Stomach smooth muscle (tissue), 2 donors: ENCODE results near the gene TDRD10.

Experiments
- H3K27ac ChIP-seq: one replicate; pipeline ENCODE4 v1.7.0; 2013; ENCODE audit warnings: mild to moderate bottlenecking, low read length, inconsistent platforms
- H3K27me3 ChIP-seq, 2 donors: one replicate each; pipeline ENCODE4 v1.7.0; 2013; ENCODE audit warnings: low read length in 2 of 2; ENCODE audit not compliant: insufficient read depth in 2 of 2, control insufficient read depth in 1 of 2
- H3K36me3 ChIP-seq, 2 donors: one replicate each; pipeline ENCODE4 v1.7.0; 2013; ENCODE audit warnings: low read length in 2 of 2; ENCODE audit not compliant: control insufficient read depth in 2 of 2, insufficient read depth in 2 of 2
- H3K4me1 ChIP-seq: one replicate; pipeline ENCODE4 v1.7.0; 2013; ENCODE audit warnings: low read length; ENCODE audit not compliant: control insufficient read depth, insufficient read depth
- H3K4me3 ChIP-seq, 2 donors: one replicate each; pipeline ENCODE4 v1.7.0; 2013; ENCODE audit warnings: low read length in 2 of 2
- H3K9ac ChIP-seq, 2 donors: one replicate each; pipeline ENCODE4 v1.7.0; 2013; ENCODE audit warnings: low read length in 2 of 2, mild to moderate bottlenecking in 1 of 2
- H3K9me3 ChIP-seq, 2 donors: one replicate each; pipeline ENCODE4 v1.7.0; 2013; ENCODE audit warnings: low read length in 2 of 2; ENCODE audit not compliant: control insufficient read depth in 2 of 2
- donor health status: healthy.
- donor health status: Pancreatic carcinoma.

The TDRD10 gene

DNA sequence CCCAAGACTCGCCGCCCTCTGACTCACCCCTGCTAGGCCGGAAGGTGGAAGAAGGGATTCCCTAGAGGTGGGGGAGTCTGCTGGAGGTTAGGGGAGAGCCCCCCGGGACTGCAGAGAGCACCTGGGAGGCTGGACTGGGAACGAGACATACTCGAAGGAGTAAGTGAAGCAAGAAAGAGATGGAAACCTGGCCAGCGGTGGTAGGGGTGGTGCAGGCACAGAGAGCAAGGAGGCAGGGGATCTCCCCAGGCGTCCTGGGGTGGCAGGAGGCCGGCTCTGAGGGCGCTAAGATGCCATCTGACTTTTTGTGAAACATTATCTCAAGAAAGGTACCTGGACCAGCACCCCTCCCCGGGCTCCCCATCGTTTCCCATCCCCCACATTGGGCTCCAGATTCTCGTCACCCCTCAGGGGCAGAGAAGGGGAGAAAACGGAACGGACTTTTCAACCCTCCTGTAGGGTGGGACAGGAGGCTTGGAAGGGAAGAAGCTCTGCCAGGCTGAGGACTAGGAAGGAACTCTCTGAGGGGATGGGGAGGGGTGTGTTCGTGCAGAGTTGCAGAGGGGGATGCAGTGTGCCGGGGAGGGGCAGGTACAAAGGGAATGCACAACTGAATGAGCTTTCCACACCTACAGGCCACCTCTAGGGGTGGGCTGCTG lies 66.3 kb downstream of the TDRD10 start:
- no peak overlapping the region for H3K27ac ChIP-seq
- H3K36me3 ChIP-seq, result no peaks in the 10 kb centered on the region
- peaks cover 7 to 9% of the 10 kb centered on the region in 2 donors for H3K27me3 ChIP-seq
- peaks cover 8% of the 10 kb centered on the region for H3K4me1 ChIP-seq
- H3K4me3 ChIP-seq, result peak overlapping the region in 1 of 2 donors; percentile 57
- H3K9me3 ChIP-seq, result no peaks in the 10 kb centered on the region
- H3K9ac ChIP-seq, result no peak overlapping the region

- no peaks in the 10 kb centered on the region for H3K36me3 ChIP-seq
- H3K27ac ChIP-seq, result no peak overlapping the region
- peaks cover 7 to 11% of the 10 kb centered on the region in 2 donors for H3K27me3 ChIP-seq
- no peak overlapping the region for H3K4me3 ChIP-seq
- H3K9ac ChIP-seq, result no peak overlapping the region
- no peaks in the 10 kb centered on the region for H3K9me3 ChIP-seq
- H3K4me1 ChIP-seq, result peaks cover 8% of the 10 kb centered on the region
Measured at GRCh38 chr1:154571244-154571963, 69.4 kb downstream of the TDRD10 start.

GRCh38 chr1:154571964-154572288 lies 69.9 kb downstream of the TDRD10 start:
- Histone ChIP-seq H3K9ac (no peak overlapping the region), H3K9me3 (no peaks in the 10 kb centered on the region), H3K4me3 (no peak overlapping the region), H3K27ac (no peak overlapping the region), H3K27me3 (peaks cover 7 to 11% of the 10 kb centered on the region in 2 donors), H3K36me3 (no peaks in the 10 kb centered on the region), H3K4me1 (peaks cover 8% of the 10 kb centered on the region)

DNA sequence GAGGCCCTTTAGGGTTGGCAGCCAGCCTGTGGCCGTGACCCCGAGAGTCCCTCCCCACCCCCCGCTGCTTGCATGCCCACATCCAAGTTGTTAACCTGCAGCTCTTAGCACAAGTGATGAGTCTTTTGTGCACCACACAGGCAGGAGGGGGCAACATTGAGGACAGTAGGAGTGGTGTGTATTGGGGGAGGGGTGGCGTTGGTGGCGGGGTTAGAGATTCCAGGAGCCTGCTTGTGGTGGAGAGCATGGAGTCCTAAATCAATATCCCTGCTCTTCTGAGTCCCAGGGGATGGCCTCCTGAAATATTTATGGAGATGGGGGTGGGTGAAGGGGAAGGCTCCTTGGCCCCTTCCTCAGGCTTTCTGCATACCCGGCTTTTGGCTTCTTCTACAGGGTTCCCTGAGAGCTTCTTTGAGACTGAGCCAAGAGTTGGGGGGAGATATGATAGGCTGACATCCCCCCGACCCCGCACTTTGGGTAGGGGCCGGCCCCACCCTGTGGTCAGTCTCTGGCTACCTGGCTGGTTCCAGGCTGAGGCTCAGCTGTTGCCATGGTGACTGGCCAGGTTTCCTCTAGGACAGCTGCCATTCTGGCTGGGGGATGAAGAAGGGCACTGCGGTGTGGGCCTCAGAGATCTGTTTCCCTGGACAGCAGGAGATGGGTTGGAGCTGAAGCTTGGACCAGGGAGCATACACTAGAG lies 70.6 kb downstream of the TDRD10 start:
- H3K4me3 ChIP-seq, result no peak overlapping the region
- peaks cover 12% of the 10 kb centered on the region for H3K4me1 ChIP-seq
- H3K27me3 ChIP-seq, result peaks cover 5 to 11% of the 10 kb centered on the region in 2 donors
- H3K27ac ChIP-seq, result no peak overlapping the region
- H3K36me3 ChIP-seq, result no peaks in the 10 kb centered on the region
- H3K9ac ChIP-seq, result no peak overlapping the region
- H3K9me3 ChIP-seq, result no peaks in the 10 kb centered on the region

GRCh38 chr1:154573168-154573510 lies 71.1 kb downstream of the TDRD10 start:
- Histone ChIP-seq H3K27me3 (peaks cover 5 to 11% of the 10 kb centered on the region in 2 donors), H3K9ac (no peak overlapping the region), H3K9me3 (no peaks in the 10 kb centered on the region), H3K4me1 (peaks cover 12% of the 10 kb centered on the region), H3K36me3 (no peaks in the 10 kb centered on the region), H3K27ac (no peak overlapping the region), H3K4me3 (no peak overlapping the region)

DNA sequence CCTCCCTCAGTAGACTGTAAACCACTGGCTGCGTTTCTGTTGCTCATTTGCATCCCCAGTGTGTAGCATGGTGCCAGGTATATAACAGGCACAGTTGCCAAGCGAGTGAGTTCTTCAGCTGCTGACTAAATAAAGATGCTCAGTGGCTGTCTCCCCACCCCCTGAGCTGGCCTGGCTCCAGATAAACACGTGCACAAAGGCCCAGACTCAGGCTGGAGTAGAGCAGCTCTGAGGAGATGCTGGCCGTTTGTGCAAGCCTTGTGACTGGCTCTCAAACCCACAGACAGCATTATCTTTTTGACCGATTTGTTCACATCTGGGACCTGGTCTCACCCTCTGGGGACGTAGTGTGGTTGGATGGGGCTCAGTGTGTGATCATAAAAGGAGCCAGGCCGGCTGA lies 72.7 kb downstream of the TDRD10 start:
- H3K27me3 ChIP-seq, result peaks cover 4 to 5% of the 10 kb centered on the region in 2 donors
- no peak overlapping the region for H3K4me3 ChIP-seq
- no peak overlapping the region for H3K9ac ChIP-seq
- H3K4me1 ChIP-seq, result peaks cover 11% of the 10 kb centered on the region
- no peaks in the 10 kb centered on the region for H3K9me3 ChIP-seq
- peaks cover 11 to 13% of the 10 kb centered on the region in 2 donors for H3K36me3 ChIP-seq
- no peak overlapping the region for H3K27ac ChIP-seq

DNA sequence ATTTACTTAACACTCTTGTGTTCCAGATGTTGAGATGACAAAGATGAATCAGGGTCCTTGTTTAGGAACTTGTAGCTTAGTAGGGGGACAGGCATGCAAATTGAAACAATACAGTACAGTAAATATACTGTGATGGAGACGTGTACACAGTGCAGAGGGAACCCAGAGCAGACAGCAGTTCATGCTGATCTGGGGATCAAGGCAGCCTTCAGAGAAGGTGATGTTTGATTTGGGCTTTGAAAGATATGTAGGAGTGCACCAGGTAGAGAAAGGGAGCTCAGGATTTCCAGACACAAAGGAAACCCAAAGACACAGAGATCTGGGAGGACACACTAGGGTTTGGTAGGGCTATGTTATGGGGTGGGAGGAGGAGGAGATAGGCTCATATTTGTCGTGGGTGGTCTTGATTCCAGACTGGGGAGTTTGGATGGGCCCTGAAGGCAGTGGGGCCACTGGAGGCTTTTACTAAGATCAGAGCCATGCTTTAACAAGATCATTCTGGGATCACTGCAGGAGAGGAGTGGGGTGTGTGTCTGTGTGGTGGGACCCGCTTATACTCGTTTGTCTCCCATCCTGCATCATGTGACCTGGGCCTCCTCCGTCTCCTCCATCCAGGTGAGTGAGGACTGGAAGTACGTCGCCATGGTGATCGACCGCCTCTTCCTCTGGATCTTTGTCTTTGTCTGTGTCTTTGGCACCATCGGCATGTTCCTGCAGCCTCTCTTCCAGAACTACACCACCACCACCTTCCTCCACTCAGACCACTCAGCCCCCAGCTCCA lies 73.3 kb downstream of the TDRD10 start:
- no peak overlapping the region for H3K9ac ChIP-seq
- no peaks in the 10 kb centered on the region for H3K9me3 ChIP-seq
- no peak overlapping the region for H3K27ac ChIP-seq
- H3K36me3 ChIP-seq, result peaks cover 14 to 17% of the 10 kb centered on the region in 2 donors
- peaks cover 11% of the 10 kb centered on the region for H3K4me1 ChIP-seq
- no peak overlapping the region for H3K4me3 ChIP-seq
- peaks cover 3 to 4% of the 10 kb centered on the region in 2 donors for H3K27me3 ChIP-seq

GRCh38 chr1:154575951-154576566 lies 74.0 kb downstream of the TDRD10 start:
- H3K4me1 ChIP-seq, result peaks cover 11% of the 10 kb centered on the region
- no peaks in the 10 kb centered on the region for H3K9me3 ChIP-seq
- H3K9ac ChIP-seq, result no peak overlapping the region
- no peak overlapping the region for H3K4me3 ChIP-seq
- peaks cover 0 to 4% of the 10 kb centered on the region in 2 donors for H3K27me3 ChIP-seq
- peaks cover 18 to 24% of the 10 kb centered on the region in 2 donors for H3K36me3 ChIP-seq
- H3K27ac ChIP-seq, result no peak overlapping the region

DNA sequence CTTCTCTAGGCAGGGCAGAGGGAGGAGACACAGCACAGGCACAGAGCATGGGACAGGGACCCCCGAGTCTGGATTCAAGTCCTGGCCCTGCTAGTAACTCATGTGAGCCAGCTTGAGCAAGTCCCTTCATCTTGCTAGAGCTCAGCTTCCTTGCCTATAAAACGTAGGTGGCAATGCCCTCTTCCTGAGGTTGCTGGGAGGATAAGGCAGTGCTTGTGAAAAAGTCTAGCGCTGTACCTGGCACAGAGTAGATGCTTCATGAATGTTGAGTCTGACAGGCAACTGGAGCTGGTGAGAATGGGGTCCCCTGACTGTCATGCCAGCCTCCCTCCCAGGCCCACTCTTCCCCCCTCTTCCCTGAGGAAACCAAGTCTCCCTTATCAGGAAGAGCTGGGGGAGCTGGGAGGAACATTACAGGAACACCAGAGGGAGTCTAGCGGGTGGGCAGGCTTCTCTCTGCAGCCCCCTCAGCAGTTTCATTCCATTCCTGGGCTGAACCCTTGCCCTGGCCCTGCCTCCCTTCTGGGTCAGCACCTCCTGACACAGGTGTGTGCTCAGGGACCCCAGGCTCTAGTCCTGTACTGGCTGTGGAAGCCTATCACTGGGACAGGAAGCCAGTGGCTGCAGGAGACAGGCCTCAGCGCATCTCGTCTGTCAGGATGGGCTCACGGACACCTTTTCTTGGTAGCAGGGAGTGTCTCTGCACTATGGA lies 75.5 kb downstream of the TDRD10 start:
- peaks cover 28 to 30% of the 10 kb centered on the region in 2 donors for H3K36me3 ChIP-seq
- H3K27me3 ChIP-seq, result peaks cover 0 to 2% of the 10 kb centered on the region in 2 donors
- H3K4me1 ChIP-seq, result peaks cover 11% of the 10 kb centered on the region
- no peak overlapping the region for H3K9ac ChIP-seq
- H3K9me3 ChIP-seq, result no peaks in the 10 kb centered on the region
- no peak overlapping the region for H3K27ac ChIP-seq
- H3K4me3 ChIP-seq, result no peak overlapping the region

GRCh38 chr1:154578058-154578418 lies 76.0 kb downstream of the TDRD10 start:
- H3K9me3 ChIP-seq, result no peaks in the 10 kb centered on the region
- no peak overlapping the region for H3K9ac ChIP-seq
- H3K4me3 ChIP-seq, result no peak overlapping the region
- peaks cover 0 to 2% of the 10 kb centered on the region in 2 donors for H3K27me3 ChIP-seq
- peaks cover 34 to 35% of the 10 kb centered on the region in 2 donors for H3K36me3 ChIP-seq
- H3K27ac ChIP-seq, result no peak overlapping the region
- peaks cover 11% of the 10 kb centered on the region for H3K4me1 ChIP-seq
